Epithelial cell of proximal tubule (primary cell): ENCODE data around the gene TAX1BP3. TPM values are rescaled to one million over a fixed set of nuclear protein-coding genes. Genes with fewer than 3 reads are reported as not detected.

Experiments
- DNase-seq: peaks from one replicate; pipeline ENCODE4 v3.0.0-alpha.2; 2011; ENCODE audit warnings: low read depth
- H3K4me3 ChIP-seq: 2 replicates; pipeline ENCODE4 v1.5.1; 2011; ENCODE audit warnings: low read depth, mild to moderate bottlenecking, low read length
- total RNA-seq: library from RNA; depleted of rRNA; stranded (reverse); fragments of >200 nt; gene quantifications from 2 replicates; pipeline ENCODE4 v1.2.3, GENCODE V29; 2015
- TF ChIP-seq, protein P1 (sequence below): conservative IDR thresholded peaks from 2 replicates; pipeline ENCODE4 v1.5.1; 2012; ENCODE audit warnings: low read depth, mild to moderate bottlenecking, low read length

The TAX1BP3 gene
- total RNA-seq, 1 donor from 2014 or later, result 426 TPM

DNA sequence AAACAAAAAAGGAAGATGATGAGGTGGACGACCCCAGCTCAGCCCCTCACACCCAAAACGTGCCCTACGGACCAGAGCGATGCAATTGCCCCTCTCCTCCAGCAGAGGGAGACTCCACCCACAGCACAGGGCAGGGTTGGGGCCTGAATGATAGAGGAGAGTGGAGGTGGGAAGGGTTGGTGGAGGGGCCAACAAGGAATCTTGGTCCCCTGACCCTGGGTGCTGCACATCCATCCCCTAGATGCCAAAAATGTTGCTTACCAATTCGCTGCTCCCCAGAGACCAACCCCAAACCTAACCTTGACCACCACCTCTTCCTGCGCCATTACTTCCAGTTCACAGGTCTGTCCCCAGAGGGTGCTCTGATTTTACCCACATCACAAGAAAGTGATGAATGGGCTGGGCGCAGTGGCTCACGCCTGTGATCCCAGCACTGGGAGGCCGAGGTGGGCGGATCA lies 14.7 kb upstream of the TAX1BP3 start:
- no peak for DNase-seq
- TF ChIP-seq, protein P1, sequence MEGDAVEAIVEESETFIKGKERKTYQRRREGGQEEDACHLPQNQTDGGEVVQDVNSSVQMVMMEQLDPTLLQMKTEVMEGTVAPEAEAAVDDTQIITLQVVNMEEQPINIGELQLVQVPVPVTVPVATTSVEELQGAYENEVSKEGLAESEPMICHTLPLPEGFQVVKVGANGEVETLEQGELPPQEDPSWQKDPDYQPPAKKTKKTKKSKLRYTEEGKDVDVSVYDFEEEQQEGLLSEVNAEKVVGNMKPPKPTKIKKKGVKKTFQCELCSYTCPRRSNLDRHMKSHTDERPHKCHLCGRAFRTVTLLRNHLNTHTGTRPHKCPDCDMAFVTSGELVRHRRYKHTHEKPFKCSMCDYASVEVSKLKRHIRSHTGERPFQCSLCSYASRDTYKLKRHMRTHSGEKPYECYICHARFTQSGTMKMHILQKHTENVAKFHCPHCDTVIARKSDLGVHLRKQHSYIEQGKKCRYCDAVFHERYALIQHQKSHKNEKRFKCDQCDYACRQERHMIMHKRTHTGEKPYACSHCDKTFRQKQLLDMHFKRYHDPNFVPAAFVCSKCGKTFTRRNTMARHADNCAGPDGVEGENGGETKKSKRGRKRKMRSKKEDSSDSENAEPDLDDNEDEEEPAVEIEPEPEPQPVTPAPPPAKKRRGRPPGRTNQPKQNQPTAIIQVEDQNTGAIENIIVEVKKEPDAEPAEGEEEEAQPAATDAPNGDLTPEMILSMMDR, result peak; percentile 97
- no peak overlapping the region for H3K4me3 ChIP-seq

DNA sequence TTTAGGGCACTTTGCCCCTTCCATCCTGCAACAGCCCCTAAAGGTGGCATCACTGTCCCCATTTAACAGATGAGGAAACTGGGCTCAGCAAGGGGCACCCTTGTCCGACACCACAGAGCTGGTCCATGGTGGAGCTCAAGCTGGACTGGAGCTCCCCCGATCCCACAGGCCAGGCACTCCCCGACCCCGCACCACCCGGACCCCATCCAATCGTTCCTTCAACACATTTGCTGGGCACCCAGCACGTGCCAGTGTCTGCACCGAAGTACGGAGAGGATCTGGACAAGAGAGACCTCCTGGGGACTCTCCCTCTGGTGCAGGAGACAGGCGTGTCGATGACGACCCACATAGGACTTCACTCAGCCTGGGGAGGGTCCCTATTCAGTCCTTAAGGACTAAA lies 13.7 kb upstream of the TAX1BP3 start:
- no peak overlapping the region for H3K4me3 ChIP-seq
- TF ChIP-seq, protein P1, result no peak
- DNase-seq, result no peak

DNA sequence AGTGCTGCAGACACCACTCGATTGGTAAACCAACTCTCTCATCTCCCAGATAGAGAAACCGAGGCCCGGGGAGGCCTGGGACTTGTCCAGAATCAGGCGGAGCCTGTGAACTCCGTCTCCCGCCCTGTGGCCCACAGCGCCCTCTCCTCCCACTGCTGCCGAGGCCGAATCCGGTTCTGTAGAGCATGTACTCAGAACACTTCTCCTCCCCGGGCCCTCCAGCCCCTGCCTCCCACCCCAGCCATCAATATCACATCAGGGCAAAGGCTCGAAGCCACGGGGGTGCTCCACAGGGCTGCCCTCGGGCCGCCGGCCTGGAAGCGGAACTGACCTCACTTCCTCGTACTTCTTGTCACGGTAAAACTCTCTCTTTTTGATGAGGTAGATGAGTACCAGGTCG lies 13.2 kb upstream of the TAX1BP3 start:
- no peak overlapping the region for H3K4me3 ChIP-seq
- TF ChIP-seq, protein P1, result no peak
- DNase-seq, result no peak

- H3K4me3 ChIP-seq, result no peak overlapping the region
These were observed 12.7 kb upstream of the TAX1BP3 start for GRCh38 chr17:3681057-3681456.

DNA sequence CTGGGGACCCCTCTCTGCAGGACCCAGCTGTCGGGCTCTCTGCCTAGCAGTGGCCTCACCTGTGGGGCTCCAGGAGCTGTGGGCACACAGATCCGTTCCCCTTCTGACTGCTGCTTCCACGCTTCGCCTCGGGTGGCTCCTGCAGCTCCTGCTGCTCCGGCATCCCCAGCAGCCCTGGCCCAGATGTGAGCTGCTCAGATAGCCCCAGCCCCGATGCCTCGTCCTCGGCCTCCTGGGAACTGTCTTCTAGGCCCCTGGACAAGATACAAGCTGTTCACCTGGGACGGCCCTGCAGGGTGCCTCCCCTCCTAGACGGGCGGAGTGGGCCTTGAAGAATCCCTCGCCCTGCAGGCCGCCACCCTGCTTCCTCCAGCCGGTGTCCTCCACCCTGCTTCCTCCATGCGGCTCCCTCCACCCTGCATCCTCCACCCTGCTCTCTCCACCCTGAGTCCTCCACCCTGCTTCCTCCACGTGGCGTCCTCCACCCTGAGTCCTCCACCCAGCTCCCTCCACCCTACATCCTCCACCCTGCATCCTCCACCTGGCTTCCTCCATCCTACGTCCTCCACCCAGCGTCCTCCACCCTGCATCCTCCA lies 11.3 kb upstream of the TAX1BP3 start:
- no peak for DNase-seq
- H3K4me3 ChIP-seq, result no peak overlapping the region
- TF ChIP-seq, protein P1, result no peak

More at GRCh38 chr17:3681057-3681456, 12.7 kb upstream of the TAX1BP3 start:
- TF ChIP-seq, protein P1, result no peak
- no peak for DNase-seq

- H3K4me3 ChIP-seq, result no peak overlapping the region
These were observed 10.6 kb upstream of the TAX1BP3 start for GRCh38 chr17:3678821-3679530.

More at GRCh38 chr17:3678821-3679530, 10.6 kb upstream of the TAX1BP3 start:
- TF ChIP-seq, protein P1, result no peak
- no peak for DNase-seq
